Gastrocnemius medialis (tissue), 4 donors: ENCODE results near the gene IAH1.

Experiments
- CTCF ChIP-seq, 5 experiments: fragments of 450-650 bp in 3 of 5; fragments of 200-600 bp in 2 of 5; sonication (generic) in 2 of 5; IDR thresholded peaks in 4 of 5; conservative IDR thresholded peaks in 1 of 5; 1 replicate in 4 of 5; 2 replicates in 1 of 5; pipeline ENCODE4 v1.5.1; 2016 to 2019; ENCODE audit warnings: antibody characterized with exemption in 5 of 5, mild to moderate bottlenecking in 3 of 5, moderate library complexity in 3 of 5
- POLR2A ChIP-seq, 2 donors: fragments of 450-650 bp; IDR thresholded peaks; one replicate each; pipeline ENCODE4 v1.6.1; 2017; ENCODE audit warnings: antibody characterized with exemption in 2 of 2, mild to moderate bottlenecking in 2 of 2, moderate library complexity in 2 of 2

- TF ChIP-seq CTCF (IDR thresholded peaks at IDR 0.05 in 4 of 5, conservative IDR thresholded peaks at IDR 0.05 in 1 of 5) (no peak), POLR2A (IDR thresholded peaks at IDR 0.05) (no peak)
Observed at GRCh38 chr2:9480157-9480556, 5.8 kb downstream of the IAH1 start.
